ENCODE data around the gene SLC25A13.
"Not testable (repeated sequence)": the region's sequence is repeated elsewhere in the genome, so short reads cannot be mapped to it uniquely, and the experiment has no call there.

SLC25A13 gene

DNA sequence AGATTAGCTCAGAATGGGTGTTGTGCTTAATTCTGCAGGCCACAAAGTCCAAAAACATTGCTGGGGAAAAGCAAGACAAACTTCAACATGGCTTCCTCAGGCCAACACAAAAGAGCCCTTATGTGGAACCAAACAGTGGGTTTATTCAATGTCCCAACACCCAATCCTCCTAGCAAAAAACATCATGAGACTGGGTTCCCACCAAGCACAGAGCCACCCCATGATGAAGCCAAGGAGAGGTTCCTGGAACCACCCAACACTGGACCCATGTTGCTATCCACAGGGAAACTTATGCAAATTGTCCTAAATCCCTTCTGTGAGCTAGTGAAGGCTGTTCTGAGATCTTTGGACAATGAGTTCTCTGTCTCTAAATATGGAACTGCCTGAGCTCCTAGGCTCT lies 24.0 kb downstream of the SLC25A13 start:
- DNase-seq: no peak

DNA sequence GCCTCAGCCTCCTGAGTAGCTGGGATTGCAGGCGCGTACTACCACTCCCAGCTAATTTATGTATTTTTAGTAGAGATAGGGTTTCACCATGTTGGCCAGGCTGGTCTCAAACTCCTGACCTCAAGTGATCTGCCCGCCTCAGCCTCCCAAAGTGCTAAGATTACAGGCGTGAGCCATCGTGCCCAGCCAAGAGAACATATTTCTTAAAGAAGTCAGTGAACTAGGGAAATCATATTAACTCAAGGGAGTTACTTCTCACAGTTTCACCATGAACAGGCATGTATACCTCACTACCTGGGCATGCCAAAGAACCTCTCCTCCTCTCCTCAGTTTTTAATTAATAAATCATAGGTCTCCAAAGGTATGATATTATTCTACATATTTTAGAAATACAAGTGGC lies 24.5 kb downstream of the SLC25A13 start:
- DNase-seq: not testable (repeated sequence)

DNA sequence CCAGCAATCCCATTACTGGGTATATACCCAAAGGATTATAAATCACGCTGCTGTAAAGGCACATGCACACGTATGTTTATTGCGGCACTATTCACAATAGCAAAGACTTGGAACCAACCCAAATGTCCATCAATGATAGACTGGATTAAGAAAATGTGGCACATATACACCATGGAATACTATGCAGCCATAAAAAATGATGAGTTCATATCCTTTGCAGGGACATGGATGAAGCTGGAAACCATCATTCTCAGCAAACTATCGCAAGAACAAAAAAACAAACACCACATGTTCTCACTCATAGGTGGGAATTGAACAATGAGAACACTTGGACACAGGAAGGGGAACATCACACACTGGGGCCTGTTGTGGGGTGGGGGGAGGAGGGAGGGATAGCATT lies 28.0 kb downstream of the SLC25A13 start:
- DNase-seq: not testable (repeated sequence)

DNA sequence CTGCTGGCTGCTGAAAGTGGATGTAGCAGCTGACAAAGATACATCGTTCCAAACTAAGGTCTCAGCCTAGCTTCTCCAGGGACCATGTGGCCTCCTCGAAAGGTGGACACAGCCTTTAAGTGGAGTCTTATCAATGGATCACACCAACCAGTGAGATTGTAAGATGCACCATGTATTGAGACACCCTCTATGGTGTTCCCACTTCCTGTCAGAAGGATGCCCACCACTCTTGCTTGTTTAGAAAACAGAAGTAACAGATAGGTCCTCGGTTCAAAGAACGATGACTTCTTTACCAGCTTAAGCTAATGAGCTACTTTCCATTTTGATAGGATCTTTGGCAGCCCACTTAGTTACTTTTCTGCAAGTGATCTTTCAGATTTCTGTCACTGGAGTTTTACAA lies 34.3 kb downstream of the SLC25A13 start:
- DNase-seq: no peak

DNA sequence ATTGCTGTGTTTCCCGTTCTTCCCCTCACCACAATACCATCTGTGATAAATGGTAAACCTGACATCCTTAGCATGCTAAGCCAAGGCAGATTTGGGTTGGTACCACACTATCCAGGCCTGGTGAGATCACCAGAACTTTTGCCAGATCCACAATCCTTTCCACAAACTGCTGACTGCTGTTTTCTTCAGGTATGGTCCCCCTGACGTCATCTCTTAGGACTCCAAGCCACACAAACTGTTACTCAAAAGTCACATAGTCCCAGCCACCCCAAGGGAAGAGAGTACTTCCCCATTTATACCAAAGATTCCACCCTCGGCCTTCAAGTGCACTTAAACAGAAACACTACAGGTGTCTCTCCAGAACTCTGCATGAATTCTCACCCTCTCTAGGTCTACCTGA lies 34.8 kb downstream of the SLC25A13 start:
- DNase-seq: no peak

GRCh38 chr7:96285579-96285978 lies 36.3 kb downstream of the SLC25A13 start:
- no peak for DNase-seq

DNA sequence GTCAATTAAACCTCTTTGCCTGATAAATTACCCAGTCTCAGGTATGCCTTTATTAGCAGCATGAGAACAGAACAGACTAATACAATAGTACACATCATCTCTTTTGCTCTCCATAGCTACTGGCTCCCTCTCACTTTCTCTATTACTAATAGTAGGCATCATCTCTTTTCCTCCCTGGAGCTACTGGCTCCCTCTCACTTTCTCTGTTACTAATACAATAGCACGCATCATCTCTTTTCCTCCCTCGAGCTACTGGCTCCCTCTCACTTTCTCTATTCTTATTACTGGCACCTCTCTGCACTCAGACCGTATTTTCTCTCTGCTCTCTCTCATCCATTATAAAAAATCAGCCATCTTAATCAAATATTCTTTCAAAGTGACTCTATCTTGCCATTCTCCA lies 37.1 kb downstream of the SLC25A13 start:
- DNase-seq: no peak

- no peak for DNase-seq
Observed at GRCh38 chr7:96284240-96284639, 37.7 kb downstream of the SLC25A13 start.

GRCh38 chr7:96282835-96283234 lies 39.1 kb downstream of the SLC25A13 start:
- no peak for DNase-seq

DNA sequence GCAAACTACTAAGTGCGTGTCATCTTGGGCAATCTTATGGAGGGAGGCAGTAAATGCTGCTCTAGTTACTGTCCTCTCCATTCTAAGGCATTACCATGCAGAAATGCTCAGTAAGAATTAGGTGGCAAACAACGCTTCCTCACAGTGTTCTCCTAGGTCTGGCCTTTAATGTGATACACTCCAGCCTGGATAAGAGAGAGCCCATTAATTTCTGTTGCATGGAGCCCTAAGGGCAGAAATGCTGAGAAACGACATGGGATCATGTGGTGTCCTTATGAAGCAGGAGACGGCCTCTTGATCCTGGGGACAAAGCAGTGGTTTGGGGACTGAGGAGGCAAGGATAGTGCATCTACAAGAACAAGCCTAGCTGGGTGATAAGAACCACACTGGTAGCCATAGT lies 44.0 kb downstream of the SLC25A13 start:
- no peak for DNase-seq

GRCh38 chr7:96276019-96276418 lies 45.9 kb downstream of the SLC25A13 start:
- DNase-seq: no peak

DNA sequence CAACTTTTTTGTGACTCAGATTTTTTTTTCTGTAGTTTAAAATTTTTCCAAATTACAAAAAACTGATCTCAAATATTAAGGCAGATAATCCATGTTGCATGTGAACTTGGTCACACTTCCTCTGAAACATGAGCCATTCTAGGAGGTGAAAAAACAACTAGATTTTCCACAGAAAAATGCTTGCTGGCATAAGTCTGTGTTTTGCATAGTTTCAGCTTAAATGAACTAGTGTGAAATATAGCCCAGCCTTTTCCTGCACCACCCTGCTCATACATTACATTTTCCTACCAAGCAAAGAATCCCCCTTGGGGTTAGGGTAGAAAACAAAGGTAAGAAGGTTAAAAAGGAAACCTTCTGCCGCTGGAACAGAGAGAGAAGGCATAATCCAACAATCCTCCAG lies 48.2 kb downstream of the SLC25A13 start:
- DNase-seq: no peak

DNA sequence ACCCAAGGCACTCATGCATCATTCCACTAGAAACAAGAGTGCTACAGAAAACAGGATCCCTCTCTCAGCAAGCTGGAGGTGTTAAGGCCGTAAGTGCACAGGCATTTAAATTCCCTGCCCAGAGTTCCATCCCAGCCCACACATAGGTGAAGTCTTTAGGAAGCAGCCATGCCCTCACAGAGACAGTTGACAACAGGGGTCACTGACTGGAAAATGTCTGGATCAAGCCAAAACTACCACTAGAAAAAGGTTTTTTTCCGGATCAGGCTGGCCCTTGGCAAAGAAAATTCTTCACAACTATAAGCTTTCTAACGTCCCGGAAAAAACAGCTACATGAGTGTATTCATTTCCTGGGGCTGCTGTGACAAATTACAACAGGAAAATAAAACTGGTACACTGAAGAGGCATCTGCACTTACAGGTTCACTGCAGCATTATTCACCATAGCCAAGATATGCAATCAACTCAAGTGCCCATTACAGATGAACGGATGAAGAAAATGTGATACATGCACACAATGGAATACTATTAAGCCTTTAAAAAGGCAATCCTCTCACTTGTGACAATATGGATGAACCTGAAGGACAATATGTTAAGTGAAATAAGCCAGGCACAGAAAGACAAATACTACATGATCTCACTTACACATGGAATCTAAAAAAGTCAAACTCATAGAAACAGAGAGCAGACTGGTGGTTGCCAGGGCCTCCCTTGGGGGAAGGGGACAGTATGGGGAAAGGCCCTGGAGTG lies 52.5 kb downstream of the SLC25A13 start:
- no peak for DNase-seq

- no peak for DNase-seq
Observed at GRCh38 chr7:96266580-96266979, 55.3 kb downstream of the SLC25A13 start.

DNA sequence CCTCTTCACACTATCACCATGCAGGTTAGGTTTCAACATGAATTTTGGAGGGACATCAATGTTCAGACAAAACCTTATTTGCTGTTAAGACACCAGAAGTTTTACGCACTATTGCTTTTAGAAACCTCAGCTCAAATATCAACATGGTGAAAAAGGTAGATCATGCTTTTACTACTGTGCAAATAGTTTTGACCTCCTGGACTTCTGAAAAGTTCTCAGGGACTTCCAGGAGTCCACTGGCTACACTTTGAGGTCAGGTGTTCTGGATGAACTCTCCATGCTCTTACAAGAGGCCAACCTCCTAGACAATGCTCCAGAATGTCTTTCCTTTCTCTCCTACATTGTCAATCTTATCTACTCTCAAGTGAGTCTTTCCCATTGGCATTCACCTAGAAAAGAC lies 55.9 kb downstream of the SLC25A13 start:
- DNase-seq: no peak

DNA sequence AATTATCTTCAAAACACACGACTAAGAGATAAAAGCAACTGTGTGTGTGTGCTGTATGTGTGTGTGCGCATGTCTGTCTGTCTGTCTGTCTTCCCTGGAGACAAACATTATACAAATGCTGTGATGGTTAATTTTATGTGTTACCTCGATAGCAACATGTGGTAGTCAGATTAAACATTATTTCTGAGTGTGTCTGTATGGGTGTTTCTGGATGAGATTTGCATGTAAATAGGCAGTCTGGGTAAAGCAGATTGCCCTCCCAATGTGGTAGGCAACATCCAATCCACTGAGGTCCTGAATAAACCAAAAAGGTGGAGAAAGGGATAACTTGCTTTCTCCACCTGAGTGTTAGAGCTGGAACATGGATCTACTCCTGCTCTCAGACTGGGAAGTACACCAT lies 67.9 kb downstream of the SLC25A13 start:
- no peak for DNase-seq

DNA sequence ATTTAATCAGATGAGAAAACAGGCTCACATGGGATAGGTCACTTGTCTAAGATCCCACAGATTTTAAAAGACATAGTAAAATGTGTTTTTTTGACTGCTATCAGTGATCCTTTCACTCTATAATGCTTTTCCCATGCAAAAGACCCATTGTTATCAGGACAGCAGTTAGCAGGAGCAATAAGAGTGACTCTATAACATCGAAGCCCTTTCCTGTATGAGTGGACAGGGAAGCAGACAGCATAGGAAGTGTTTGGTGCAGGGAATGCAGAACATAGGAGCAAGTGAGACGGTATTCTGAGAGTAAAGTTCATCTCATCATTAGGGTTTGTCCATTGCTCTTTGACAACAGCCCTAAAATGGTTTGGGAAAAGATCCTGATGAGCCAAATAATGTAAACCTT lies 68.5 kb downstream of the SLC25A13 start:
- no peak for DNase-seq

GRCh38 chr7:96250776-96251361 lies 71.0 kb downstream of the SLC25A13 start:
- no peak for DNase-seq

GRCh38 chr7:96248405-96248804 lies 73.5 kb downstream of the SLC25A13 start:
- DNase-seq: no peak

DNA sequence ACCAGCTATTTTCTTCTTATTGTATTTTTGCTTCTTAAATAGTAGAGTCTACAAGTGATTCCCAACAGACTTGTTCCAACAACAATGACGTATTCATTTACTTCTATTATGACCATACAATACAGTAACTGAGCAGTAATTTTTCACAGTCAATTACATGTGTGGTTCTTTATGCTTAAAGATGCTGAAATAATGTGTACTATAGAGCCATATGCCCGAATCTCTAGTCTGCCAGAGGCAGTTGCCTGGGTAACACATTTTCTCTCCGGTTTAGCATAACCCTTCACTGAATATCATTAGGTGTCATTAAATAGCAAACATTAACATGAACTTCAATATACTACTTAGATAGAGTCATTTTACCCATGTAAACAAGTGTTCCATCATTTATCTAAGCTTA lies 75.0 kb downstream of the SLC25A13 start:
- DNase-seq: no peak

DNA sequence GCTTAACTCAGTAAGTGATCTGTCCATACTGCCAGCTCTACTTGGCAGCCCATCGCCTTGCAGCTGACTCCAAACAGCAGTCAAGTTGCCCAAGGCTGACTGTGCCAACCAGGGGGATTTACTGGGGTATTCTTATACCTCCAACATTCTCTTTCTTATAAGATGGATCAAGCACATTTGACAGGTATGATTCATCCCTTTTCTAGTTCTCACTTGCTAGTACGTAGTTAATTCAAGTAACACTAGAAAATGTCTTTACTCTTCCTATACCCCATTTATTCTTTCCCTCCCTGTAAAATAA lies 77.0 kb downstream of the SLC25A13 start:
- DNase-seq: no peak

GRCh38 chr7:96244244-96244991 lies 77.5 kb downstream of the SLC25A13 start:
- no peak for DNase-seq

DNA sequence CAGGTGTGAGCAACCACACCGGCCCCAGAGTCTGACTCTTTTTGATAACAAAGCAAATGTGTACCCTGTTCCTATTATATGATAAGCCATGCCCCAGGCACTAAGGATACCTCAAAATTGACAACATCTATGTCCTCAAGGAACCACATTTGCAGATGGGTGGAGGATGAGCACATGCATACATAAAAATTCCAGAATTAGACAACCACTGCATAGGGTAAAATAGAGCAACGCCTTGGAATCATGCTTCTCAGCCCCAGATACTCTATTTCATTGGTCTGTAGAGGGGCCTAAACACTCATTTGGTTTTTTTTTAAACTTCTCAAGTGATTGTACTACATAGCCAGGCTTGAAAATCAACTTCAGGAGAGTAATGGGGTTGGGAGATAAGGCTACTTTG lies 78.7 kb downstream of the SLC25A13 start:
- DNase-seq: no peak

GRCh38 chr7:96241855-96242254 lies 80.0 kb downstream of the SLC25A13 start:
- DNase-seq: no peak
